Measurements from ENCODE around the gene PCSK2. TPM values are rescaled to one million over a fixed set of nuclear protein-coding genes. Genes with fewer than 3 reads are reported as not detected.

The PCSK2 gene
- total RNA-seq, 1 donor from 2014 or later, result not detected

DNA sequence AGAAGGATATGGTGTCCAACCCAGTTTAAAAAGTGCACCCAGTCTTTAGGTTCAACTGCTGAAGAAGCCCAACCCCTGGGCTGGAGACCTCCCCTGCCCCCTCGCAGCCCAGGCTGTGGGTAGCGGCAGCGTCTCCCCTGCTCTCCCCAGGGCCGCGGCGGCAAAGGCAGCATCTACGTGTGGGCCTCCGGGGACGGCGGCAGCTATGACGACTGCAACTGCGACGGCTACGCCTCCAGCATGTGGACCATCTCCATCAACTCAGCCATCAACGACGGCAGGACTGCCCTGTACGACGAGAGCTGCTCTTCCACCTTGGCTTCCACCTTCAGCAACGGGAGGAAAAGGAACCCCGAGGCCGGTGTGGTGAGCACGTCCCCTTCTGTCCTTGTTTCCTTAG, 226.8 kb downstream of the PCSK2 start:
- H3K4me3 ChIP-seq (ENCODE audit: low read depth, low read length), result no peak overlapping the region
- TF ChIP-seq, protein P1, sequence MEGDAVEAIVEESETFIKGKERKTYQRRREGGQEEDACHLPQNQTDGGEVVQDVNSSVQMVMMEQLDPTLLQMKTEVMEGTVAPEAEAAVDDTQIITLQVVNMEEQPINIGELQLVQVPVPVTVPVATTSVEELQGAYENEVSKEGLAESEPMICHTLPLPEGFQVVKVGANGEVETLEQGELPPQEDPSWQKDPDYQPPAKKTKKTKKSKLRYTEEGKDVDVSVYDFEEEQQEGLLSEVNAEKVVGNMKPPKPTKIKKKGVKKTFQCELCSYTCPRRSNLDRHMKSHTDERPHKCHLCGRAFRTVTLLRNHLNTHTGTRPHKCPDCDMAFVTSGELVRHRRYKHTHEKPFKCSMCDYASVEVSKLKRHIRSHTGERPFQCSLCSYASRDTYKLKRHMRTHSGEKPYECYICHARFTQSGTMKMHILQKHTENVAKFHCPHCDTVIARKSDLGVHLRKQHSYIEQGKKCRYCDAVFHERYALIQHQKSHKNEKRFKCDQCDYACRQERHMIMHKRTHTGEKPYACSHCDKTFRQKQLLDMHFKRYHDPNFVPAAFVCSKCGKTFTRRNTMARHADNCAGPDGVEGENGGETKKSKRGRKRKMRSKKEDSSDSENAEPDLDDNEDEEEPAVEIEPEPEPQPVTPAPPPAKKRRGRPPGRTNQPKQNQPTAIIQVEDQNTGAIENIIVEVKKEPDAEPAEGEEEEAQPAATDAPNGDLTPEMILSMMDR (conservative IDR thresholded peaks at IDR 0.05; ENCODE audit: low read depth, low read length), result no peak
- no peak for DNase-seq (ENCODE audit: low read depth)

- H3K4me3 ChIP-seq (ENCODE audit: low read depth, low read length), result no peak overlapping the region
- no peak for DNase-seq (ENCODE audit: low read depth)
- TF ChIP-seq, protein P1 (conservative IDR thresholded peaks at IDR 0.05; ENCODE audit: low read depth, low read length), result no peak
These were observed 229.4 kb downstream of the PCSK2 start for GRCh38 chr20:17456279-17456678.

DNA sequence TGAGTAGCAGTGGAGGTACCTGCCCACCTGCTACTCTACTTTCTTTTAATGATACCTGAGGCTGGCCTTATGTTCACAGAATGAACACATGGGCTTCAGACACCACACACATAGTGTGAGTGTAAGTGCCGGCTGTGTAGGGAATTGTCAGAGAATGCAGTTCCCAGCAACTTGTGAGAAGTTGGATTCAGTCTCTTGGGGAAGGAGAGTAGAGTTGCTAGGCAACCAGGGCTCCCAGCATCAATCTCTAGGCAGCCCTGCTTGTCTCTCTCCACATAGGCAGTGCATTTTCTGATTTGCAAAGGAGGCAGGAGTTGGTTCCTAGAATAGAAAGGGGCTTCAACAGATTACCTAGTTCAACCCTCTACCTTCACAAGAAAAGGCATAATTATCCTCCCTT, 230.2 kb downstream of the PCSK2 start:
- TF ChIP-seq, protein P1 (conservative IDR thresholded peaks at IDR 0.05; ENCODE audit: low read depth, low read length), result no peak
- DNase-seq (ENCODE audit: low read depth), result no peak
- no peak overlapping the region for H3K4me3 ChIP-seq (ENCODE audit: low read depth, low read length)

DNA sequence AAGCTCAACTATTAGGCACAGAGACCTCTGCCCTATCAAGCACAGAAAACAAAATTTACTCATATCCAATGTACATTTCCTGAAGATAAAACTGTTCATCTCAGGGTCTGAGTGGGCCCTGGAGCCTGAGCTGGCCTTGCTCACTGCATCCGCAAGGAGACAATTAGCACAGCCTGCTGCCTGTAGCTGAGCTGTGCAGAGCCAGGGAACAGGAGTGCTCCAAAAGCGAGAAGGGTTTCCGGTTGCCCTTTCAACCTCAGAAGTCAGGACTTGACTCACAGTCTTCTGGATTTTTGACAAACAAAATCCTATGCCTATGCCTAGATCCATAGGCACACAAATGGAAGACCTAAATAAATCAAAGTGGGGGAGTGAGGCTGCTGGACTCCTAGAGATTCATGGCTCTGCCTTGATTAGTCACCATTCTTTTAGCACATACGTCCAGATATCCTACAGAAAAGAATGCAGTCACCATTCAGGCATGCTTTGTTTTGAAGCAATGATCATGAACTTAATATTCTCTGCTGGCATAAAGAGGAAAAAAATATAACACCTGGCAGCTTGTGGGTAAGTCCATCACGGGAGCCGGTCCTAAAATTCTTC, 230.8 kb downstream of the PCSK2 start:
- no peak for DNase-seq (ENCODE audit: low read depth)
- no peak overlapping the region for H3K4me3 ChIP-seq (ENCODE audit: low read depth, low read length)
- TF ChIP-seq, protein P1 (conservative IDR thresholded peaks at IDR 0.05; ENCODE audit: low read depth, low read length), result no peak

DNA sequence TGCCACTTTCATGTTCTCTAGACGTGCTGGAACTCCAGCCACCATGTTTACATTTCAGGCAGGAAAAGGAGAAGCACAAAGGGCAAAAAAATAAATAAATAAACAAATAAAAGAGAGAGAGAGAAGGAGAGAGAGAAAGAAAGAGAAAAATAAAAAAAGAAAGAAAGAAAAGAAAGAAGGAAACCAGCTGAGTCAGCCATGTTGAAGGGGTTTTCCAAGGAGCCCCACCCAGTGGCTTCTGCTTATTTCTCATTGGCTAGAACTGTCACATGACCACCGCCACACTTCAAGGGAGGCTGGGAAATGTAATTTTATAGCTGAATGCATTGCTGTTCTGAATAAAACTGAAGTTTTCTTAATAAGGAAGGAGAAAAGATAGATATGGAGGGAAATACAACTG, 233.3 kb downstream of the PCSK2 start:
- DNase-seq (ENCODE audit: low read depth), result no peak
- TF ChIP-seq, protein P1 (conservative IDR thresholded peaks at IDR 0.05; ENCODE audit: low read depth, low read length), result no peak
- no peak overlapping the region for H3K4me3 ChIP-seq (ENCODE audit: low read depth, low read length)

- TF ChIP-seq, protein P1 (conservative IDR thresholded peaks at IDR 0.05; ENCODE audit: low read depth, low read length), result no peak
- no peak overlapping the region for H3K4me3 ChIP-seq (ENCODE audit: low read depth, low read length)
- no peak for DNase-seq (ENCODE audit: low read depth)
These were observed 235.1 kb downstream of the PCSK2 start for GRCh38 chr20:17461941-17462340.

- H3K4me3 ChIP-seq (ENCODE audit: low read depth, low read length), result no peak overlapping the region
- no peak for DNase-seq (ENCODE audit: low read depth)
- TF ChIP-seq, protein P1 (conservative IDR thresholded peaks at IDR 0.05; ENCODE audit: low read depth, low read length), result no peak
These were observed 236.9 kb downstream of the PCSK2 start for GRCh38 chr20:17463711-17464110.

Measured in epithelial cell of proximal tubule (primary cell).